NCI-H526 (cell line): ENCODE results near the gene SAP30.
A peak's percentile ranks its signal among the peaks of the same experiment; 100 is the strongest.

ENCODE experiments used
- DNase-seq, 2 experiments: peaks; one replicate each; lab custom pipeline; 2025; lab: John Stamatoyannopoulos, UW

The SAP30 gene, protein sequence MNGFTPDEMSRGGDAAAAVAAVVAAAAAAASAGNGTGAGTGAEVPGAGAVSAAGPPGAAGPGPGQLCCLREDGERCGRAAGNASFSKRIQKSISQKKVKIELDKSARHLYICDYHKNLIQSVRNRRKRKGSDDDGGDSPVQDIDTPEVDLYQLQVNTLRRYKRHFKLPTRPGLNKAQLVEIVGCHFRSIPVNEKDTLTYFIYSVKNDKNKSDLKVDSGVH

DNA sequence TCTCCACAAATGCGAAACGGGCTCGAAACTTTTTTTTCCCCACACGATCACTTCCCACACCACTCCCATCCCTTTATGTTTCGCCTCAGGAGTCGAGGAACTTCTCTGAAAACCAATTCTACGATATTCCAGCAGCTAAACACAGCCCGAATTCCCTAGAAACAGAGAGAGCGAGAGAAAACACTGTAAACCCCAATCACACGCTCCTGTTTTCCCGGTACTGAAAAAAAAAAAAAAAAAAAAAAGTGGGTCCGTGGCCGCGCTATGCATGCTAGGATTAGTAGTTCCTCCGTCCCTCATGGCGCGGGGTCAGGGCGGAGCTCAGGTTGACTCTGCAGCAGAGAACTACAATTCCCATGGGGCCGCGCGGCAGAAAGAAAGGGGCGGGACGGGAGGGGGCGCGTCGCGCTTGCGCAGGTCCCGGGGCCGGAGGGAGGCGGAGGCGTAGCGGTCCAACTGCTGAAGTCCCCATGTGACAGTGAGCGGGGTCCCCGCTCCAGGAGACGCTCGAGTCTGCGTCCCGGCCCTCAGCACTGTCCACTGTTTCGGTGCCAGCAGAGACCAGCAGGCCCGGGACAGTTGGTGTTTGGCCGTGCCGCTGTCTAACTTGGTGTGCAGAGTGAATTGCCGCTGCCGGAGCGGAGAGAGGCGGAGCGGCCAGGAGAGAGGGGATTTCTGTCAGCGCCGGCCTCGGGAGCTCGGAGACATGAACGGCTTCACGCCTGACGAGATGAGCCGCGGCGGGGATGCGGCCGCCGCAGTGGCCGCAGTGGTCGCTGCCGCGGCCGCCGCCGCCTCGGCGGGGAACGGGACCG is at the start of gene SAP30:
Gene SAP30, plus strand, starts transcription at position 478 of the 815 bp plus-strand sequence. Its CDS starts 229 bp downstream, at position 707.
- DNase-seq: peak; percentile 88 to 96

DNA sequence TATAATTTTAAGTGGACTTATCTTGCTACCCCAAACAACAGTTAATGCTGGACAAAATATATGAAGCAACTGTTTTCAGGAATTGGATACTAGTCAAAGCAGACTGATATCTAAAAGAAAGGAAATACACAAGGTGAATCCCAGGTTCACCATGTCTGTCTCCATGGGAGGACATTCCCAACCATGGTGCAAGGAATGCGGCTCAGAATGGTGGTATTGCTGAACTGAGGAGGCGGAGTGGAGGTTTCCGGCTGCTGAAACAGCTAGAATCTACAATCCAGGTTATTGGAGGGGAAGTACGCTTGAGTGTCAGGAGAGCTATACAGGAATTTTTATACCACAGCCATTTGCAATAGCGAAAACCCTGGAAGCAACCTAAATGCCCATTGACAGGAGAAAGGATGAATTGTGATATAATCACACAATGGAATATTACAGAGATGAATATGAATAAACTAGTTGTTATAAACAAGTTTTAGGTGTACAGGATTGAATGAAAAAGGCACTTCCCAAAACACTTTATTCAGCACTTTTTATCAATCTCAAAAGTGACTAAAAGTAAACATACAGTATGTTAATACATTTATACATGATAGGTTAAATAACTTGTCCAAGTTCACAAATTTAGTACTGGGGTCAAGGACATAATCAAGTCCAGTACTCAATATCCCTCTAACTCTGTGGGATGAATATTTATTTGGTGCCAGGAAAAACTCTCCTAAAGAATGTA is 45.6 kb upstream of the SAP30 start:
- no peak for DNase-seq

DNA sequence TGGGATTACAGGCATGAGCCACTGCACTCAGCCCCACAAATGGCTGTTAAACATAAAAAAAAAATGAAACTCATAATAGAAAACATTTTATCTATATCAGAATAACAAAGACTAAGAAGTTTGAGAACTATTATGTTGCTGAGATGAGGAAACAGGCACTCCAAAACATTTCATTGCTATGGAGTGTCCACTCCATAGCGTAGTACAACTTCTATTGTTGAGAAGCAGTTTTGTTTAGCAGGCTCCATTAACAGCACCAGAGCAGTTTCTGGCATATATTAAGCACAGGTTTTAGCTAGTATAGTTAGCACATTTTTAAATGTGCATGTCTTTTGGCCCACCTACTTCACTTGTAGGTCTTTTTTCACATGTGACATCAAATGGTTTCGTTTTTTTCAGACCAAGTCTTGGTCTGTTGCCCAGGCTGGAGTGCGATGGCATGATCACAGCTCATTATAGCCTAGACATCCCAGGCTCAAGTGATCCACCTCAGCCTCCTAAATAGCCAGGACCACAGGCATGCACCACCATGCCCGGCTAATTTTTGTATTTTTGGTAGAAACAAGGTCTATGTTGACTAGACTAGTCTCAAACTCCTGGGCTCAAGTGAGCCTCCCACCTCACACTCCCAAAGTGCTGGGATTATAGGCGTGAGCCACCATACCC is 42.4 kb upstream of the SAP30 start:
- DNase-seq: no peak

DNA sequence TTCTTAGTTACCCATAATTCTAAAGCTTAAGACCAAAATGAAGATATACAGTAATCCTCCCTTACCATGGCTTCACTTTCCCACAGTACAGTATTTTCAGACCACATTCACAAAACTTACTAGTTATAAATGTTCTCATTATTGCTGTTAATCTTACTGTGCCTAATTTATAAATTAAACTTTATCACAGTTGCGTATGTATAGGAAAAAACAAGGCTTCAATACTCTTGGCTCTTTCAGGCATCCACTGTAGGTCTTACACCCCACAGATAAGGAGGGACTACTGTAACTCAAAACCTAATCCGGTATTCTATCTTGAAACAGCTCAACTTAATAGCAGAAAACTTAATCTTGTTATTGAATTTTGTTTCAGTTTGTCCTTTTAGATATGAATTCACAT is 40.2 kb upstream of the SAP30 start:
- DNase-seq: no peak

DNA sequence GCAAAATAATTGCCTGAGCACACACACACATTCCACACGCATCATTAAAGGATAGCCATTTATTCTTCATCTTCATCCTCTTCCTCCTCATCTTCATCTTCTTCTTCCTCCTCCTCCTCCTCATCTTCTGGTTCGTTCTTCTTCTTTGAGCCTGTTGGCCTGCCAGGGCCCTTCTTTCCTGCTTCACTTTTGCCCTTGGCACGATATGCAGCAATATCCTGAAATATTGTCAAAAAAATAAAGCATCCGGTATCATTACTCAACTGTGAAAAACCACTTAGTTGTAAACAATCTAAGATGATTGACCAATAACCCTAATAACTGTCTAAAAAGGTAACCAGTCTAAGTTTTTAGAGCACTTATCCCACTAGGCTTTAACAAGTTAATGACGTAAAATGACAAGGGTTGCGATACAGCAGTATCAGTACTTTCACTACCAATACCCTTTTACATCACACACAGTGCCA is 38.7 kb upstream of the SAP30 start:
- no peak for DNase-seq

DNA sequence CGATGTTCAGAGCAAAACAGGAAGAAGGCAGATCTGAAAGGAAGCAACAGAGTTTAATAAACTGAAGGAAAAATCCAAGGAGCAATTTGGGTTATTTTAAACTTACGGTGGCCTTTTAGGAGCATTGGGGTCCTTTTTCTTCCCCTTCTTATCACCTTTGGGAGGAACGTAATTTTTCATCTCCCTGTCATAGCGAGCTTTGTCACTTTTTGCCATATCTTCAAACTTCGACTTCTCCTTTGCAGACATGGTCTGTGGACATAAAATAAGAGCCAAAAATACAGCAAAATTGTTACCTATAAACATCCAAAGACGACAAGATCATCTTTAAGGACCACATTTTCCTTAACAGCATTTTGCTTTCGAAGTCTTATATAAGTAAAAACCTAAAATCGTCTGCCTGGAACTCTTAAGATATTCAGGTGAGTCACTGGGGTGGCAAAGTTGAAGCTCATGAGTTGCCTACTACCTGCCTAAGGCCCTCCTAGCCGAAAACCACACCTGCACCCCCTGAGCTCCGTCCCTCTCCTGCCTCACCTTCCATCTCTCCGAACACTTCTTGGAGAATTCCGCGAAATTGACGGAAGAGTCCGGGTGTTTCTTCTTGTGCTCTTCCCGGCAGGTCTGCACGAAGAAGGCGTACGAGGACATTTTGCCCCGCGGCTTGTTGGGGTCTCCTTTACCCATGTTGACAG is 37.6 kb upstream of the SAP30 start:
- DNase-seq: no peak

DNA sequence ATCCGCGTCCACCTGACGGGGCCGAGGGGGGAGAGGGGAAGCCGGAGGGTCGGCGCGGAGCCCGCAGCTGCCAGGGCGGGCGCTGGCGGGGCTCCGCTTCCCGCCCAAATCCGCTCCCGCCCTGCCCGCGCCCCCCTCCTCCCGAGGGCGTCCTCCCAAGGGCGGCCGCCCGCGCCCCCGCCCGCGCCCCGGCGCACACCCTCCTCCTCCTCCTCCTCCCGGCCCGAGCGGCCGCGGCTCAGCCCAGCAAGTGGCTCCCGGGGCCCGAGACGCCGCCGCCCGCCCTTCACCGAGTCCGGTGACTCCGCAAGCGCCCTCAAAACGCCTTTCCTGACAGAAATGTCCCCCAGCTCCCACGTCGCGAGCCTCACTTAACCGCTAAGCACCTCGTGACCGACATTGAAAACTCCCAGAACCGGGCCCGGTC is 37.1 kb upstream of the SAP30 start:
- peak in 1 of 2 experiments; percentile 43 for DNase-seq

DNA sequence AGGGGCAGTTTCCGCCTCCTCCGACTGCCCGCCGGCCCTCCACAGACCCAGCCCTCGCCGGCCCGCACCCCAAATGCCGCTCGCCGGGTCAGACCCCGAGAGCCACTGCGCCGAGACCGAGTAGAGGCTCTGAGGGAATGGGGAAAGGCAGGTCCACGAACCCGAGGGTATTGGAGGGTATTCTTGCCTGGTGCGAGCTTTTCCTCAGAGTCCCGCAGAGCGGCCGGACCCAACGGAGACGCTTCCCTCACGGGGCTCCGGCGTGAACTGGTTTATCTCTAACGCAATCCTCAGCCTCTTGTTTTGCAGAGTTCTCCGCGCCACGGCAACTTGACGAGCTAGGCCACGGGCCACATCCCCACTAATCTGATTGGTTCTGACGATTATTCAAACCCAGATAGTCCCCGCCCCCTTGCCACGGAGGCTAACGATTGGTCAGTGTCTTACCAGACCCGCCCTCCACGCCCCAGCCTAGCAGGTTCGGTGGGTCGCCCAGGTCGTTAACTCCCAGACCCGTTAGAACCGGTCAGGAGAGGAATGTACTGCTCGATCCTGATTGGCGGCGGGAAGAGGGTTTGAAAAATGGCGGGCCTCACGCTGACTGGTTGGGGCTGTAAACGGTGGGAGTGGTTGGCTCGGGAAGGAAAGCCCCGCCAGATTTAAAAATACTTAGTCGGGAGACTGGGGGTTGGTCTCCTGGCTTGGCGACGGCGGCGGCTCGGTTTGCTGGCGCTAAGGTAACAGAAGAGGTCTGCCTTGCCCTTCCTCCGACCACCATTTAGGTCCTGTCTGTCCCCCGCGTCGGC is 36.5 kb upstream of the SAP30 start, which contains the start of gene HMGB2:
Gene HMGB2, minus strand, starts transcription at position 274 of the 806 bp plus-strand sequence. CDS start 709 bp downstream, outside the sequence.
- peak; percentile 98 to 99 for DNase-seq

DNA sequence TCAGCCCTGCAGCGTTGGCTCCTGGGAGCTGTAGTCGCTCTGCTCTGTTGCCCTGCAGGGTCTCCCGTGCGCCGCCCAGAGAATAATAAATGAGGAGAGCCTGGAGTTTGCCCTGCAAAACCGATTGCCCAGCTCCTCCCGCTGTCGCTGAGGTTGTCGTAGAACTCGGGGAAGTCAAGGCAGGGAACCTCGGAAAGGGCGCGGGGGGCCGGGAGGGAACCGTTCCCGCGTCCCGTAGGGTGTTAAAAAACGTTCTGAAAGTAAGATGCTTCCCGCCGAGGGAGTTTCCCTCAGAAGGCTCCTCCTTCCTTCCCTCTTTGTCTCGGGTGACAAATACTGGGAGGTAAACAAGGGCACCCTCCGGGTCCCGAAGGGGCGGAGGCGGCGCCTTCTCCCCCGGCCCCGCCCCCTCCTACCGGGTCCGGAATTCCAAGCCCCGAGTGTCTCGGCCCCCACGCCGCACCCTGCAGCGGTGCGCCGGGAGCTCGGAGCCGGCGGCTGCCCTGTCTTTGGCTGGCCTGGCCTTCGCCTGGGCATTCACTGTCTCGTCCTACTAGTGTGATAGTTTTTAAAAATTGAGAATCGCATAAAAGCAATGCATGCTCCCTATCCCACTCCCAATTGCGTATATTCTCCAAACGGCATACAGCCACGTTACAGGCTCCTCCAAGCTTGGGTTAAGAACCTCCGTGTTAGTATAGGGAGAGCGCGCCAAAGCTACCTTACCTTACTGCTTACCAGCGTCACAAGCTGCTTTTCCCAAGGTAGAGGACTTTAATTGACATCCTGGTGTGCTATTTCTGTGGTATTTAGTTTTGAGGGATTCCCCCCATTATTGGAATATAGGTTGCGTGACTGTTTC is 35.6 kb upstream of the SAP30 start:
- DNase-seq: peak; percentile 86 to 88

DNA sequence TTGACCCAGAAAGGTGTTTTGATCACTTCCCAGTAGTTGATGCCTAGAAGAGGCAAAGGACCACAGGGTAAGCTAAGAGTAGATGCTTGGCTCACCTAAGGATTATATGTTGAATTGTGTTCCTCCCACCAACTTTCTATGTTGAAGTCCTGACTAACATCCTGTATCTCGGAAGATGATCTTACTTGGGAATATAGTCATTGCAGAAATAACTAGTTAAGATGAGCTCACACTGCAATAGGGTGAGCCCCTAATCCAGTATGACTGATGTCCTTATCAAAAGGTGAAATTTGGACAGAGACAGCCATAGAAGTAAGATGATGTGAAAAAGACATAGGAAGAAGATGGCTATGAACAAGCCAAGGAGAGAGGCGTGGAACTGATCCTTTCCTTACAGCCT is 33.3 kb upstream of the SAP30 start:
- DNase-seq: no peak

DNA sequence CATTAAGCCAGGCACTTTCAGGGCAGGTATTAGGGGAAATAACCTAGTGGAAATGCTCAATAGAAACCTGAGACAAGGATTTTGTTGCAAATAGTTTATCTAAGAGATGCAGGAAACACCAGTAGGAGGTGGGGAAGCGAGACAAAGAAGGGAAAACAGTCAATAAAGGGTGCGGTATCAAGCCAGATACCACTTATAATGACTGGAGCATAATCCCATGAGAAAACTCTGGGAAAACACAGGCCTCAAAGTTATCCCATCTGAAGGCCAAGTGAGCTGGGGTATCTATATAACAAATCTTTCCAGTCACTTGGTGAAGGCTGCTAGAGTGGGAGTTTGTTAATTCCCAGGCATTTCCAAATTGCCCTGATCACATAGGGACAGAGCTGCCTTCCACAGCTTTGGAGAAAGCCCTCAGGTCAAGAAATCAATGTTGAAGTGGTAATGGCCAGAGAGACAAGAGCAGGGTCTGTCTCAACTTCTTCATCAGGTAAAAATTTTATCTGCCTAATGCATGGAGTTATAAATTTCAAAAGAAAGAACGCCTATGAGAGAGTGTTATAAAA is 26.8 kb upstream of the SAP30 start:
- no peak for DNase-seq

DNA sequence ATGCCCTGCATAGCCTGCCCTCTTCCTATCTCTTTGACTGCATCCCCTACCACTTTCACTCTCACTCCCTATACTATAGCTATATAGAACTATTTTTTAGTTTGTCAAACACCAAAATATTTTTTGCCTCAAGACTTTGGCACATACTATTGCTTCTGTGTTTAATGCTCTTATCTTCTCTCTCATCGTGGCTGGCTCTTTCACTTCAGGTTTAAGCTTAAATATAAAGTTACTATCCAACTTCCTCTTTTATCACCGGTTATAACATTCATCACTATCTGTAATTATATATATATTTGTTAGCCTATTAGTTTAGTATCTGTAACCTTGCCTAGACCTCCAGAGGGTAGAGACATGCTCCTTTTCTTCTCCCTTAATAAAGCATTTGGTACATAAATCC is 25.1 kb upstream of the SAP30 start:
- no peak for DNase-seq

DNA sequence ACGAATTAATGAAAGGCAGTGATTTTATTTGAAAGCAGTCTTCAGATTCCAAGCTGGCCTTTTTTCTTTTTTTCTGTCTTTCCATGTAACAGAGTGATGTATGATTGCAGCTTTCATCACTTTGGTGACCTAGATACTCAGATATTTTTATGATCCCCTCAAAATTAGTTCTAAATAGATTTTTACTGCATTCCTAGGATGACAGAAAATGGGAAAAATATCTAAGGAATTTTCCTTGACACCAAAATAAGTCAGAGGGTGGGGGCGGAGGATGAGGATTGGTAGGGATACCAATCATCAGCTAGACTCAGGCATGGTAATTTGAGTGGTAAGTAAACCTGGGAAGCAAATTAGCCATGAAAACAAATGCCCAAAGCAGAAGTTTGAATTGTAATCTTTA is 24.7 kb upstream of the SAP30 start:
- DNase-seq: no peak

DNA sequence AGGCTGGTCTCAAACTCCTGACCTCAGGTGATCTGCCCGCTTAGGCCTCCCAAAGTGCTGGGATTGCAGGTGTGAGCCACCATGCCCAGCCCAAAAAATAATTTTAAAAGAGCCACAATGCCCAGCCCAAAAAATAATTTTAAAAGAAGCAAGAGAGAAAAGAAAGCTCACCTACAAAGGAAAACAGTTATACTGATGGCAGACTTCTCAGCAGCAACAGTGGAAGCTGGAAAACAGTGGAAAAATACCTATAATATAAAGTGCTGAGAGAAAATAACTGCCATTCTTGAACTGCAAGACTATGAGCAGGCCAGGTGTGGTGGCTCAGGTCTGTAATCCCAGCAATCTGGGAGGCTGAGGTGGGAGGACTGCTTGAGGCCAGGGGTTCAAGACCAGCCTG is 23.3 kb upstream of the SAP30 start:
- no peak for DNase-seq

DNA sequence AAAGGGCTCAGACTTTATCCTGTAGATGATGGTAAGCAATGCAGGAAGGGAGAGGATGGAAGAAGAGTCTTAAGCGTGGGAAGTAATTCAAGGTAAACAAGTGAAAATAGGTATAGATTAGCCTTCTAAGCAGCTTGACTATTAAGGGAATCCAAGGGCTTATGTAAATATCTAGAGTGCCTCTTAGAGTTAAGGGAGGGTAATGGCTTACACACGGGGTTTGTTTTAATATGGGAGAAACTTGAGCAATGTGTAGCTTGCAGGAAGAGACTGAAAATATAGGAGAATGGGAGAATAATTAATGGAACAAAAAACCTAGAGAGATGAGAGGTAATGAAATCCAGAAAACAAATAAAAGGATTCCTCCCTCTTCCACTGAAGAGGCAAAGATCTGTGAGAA is 12.8 kb upstream of the SAP30 start:
- DNase-seq: no peak

DNA sequence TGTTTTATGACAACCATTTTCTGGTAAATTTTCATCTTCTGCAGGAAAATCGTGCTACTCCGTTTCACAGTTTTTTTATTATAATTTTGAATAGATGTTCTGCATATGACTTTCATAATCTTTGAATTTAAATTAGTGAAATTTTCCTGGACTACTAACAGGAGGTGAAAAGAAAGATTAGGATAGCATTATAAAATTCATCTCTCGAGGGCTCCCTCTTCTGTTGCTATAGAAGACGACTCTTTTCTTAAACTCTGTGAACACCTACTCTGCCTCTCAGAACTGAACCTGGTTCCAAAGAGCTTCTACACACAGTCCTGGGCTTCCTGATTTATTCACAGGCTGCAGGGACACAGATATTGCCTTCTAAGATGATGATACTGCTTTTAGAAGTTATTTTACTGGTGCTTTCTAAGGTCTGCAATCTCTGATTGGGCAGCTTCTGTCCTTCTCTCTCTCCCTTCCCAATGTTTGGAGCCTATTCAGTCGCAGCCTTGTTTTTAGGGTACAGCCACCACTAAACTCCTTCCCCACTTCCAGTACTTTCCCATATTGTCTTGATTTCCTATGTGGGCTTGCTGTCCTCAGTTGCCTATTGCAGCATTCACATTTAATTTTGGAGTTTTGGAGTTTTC is 10.1 kb upstream of the SAP30 start:
- DNase-seq: peak in 1 of 2 experiments; percentile 1

DNA sequence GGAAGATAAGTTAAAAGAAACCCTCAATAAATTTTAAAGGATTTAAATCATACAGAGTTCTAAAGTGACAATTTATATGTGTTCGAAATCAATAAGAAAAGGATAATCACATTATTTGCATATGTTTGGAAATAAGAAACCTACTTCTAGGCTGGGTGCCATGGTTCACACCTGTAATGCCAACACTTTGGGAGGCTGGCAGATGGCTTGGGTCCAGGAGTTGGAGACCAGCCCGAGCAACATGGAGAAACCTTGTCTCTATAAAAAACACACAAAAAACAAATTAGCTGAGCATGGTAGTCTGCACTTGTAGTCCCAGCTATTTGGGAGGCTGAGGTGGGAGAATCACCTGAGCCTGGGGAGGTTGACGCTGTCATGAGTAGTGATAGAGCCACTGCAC is 8.1 kb upstream of the SAP30 start:
- DNase-seq: no peak

DNA sequence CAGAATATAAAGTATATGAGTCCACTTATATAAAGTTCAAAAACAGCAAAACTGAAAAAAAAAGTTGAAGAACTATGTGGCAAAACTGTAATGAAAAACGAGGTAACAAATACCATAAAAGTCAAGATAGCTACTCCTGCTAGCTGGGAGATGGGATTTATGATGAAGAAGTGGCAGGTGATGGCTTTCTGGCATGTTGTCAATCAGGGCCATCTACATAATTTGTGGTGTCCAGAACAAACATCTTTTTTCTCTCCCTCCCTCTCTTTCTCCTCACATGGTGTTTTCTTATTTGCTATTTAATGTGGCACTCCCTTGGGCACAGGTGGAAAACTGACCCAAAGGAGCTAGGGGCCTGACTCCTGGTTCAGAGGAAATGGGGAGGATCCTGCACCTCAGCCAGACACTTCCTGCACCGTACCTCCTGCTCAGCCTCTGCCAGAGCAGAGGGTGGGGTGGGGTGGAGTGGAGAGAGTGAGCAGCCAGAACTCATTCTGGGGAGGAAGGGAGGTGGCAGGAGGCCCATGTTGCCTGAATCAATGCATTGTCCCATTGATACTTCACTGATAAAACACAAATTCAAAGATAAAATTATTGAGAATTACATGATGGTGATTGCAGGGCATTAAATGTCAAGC is 5.3 kb upstream of the SAP30 start:
- no peak for DNase-seq
